CD4-positive, alpha-beta T cell treated with Interleukin-1 beta for 1 hour (primary cell): ENCODE data around the gene ADCY1.

Experiments used
- DNase-seq, 2 donors: peaks; one replicate each; pipeline ENCODE4 v3.0.0-alpha.2; 2020 to 2022

Gene ADCY1

GRCh38 chr7:45655539-45655938 is 81.4 kb downstream of the ADCY1 start:
- DNase-seq: no peak

DNA sequence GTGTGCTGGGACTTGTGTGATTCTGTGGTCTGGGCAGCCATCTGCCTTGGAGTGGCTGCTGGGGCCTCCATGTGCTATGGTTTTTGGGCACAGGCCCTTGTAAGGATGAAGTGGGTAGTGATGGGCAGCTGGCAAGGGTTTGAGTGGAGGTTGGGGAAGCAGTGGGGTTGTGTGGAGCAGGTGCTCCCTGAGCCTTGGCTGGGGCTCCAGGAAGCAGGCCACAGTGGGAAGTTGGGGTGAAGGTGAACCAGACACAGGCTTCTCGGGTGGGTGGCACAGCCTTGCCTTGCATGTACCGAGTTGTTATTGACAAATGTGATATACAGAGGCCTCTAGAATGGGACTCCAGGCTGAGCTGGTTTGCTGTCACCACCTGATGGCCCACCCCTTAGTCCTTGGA is 82.3 kb downstream of the ADCY1 start:
- no peak for DNase-seq

DNA sequence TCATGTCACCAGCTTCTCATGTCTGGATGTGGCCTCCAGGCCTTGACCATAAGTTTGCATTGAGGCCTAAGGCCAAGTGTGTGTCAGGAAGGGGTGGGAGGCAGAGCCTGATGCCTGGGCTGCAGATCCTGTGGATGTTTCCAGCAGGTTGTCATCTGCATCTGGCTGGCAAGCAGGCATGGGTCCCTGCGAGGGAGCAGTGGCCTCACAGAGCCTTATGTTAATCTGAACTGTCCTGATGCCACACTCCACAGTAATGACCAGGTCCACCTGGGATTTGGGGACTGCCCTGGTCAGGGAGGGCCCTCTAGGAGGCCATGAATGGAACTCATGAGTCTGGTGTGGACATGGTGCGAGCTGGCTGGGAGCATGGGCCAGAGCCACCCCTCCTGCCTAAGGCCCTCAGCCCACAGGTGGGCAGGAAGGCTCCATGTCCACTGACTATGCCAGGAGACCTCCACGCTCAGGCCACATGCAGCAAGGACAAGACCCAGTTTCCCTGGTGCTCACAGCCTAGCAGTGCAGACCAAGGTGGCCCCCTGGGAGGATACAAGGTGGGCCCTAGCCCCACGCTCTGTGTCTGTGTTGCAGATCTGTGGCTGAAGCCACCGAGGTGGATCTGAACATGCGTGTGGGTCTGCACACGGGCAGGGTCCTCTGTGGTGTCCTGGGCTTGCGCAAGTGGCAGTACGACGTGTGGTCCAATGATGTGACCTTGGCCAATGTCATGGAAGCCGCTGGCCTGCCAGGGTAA is 83.1 kb downstream of the ADCY1 start:
- no peak for DNase-seq

- DNase-seq: no peak
These were observed 83.9 kb downstream of the ADCY1 start for GRCh38 chr7:45657890-45658715.

DNA sequence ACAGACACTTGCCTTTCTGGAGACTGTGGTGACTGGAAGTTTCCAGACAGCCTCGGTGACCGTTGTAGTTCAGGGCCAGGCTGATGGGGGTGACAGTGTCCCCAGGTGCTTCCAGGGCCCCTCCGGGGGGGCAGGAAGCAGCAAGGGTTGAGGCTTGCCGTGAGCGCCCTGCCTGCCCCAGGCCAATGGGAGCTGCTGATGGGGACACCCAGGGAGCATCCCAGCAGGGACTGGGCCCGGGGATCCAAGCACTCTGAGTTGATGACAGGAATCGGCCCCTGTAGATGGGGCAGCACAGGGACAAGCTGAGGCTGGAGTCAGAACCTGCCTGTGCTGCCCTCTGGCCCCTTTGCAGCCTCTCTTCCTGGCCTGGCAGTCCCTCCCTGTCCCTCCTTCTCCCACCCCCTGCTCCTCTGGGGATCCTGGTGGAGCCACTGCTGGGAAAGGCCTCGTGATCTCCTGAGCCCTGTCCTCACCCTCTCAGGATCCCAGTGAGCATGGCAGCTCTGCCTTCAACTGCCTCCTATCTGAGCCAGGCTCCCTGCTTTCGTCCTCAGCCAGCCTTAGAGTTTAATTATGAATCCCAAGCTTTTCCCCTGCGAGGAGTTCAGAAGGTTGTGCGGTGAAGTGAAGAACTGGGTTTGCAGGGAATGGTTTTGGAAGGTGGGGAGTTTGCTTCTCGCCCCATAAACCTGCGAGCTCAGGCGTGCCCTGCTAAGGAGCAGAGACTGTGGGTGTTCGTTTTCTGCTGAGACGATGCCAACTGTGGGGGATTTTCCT is 84.7 kb downstream of the ADCY1 start:
- DNase-seq: no peak

DNA sequence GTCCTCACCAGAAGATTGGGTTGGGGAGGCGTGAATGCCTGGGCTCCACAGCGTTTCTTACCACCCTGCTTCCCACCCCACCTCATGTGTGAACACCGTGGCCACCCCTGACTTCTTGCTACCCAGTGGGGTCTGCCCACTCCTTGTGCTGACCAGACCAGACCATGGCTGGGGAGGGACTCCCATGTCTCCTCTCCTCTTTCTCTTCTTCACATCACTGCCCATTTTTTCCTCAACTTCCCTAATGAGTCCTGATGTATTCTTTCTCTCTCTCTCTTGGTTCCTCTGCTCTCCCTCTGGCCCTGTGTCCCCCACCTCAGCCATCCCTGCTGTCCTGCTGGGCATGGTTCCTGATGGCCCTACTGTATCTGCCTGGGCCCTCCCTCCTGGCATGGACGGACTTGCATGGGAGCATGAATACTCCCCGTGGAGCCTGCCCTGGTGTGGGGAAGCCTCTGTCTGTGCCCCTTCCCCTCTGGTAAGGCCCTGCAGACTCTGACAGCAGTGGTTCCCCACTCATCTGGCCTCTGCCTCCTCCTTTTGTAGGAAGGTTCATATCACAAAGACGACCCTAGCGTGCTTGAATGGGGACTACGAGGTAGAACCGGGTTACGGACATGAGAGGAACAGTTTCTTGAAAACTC is 85.5 kb downstream of the ADCY1 start:
- no peak for DNase-seq

GRCh38 chr7:45660201-45660900 is 86.2 kb downstream of the ADCY1 start:
- no peak for DNase-seq

DNA sequence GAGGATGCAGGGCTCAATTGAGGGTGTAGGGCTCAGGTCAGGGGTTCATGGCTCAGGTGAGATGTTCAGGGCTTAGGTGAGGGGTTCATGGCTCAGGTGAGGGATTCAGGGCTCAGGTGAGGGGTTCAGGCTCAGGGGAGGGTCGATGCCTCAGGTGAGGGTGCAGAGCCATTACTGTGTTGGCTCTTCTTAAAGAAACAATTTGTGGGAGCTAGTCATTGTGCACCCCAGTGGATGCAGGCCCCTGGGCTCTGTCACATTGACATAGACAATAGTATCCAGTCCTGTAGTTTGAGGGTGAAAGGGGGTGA is 86.7 kb downstream of the ADCY1 start:
- no peak for DNase-seq

- DNase-seq: no peak
These were observed 87.3 kb downstream of the ADCY1 start for GRCh38 chr7:45661302-45661995.

DNA sequence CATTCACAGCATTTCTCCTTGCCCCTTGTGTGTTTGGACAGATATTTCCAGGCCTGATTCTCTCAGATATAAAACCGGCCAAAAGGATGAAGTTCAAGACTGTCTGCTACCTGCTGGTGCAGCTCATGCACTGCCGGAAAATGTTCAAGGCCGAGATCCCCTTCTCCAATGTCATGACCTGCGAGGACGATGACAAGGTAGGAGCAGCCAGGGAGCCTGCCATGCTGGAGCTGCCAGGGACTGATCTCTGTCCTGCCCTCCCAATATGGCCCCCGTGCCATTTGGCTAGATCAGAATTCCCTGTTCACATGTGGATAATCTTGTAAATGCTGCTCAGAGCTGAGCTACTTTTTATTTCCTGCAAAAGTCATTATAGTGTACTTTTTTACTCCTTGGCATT is 87.8 kb downstream of the ADCY1 start:
- no peak for DNase-seq

DNA sequence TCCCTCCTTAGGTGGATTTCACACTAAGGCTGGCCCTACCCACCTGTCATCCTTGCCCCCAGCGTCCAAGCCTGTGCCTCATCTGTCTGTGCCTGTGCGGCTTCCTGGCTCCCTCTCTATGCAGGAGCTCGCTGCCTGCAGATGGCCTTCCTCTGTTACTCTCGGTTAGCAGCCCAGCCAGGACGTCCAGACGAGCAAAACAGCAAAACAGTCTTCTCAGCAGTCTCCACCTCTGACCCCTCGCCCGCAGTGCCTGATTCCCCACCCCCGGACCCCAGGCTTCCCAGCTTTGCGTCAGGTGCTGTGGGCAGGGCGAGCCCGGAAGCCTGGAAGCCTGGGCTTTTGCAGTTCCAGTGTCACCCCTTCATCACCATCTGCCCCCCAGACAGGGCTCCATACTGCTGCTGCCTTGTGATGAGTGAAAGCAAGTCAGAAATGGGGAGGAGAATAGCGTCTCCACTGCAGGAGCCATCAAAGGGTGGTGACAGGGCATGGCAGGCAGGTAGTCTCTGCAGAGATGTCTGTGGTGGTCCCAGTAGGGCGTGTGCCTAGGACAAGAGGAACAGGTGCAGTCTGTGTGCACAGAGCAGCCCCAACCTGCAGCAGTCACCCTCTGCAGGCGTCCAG is 88.5 kb downstream of the ADCY1 start:
- no peak for DNase-seq

DNA sequence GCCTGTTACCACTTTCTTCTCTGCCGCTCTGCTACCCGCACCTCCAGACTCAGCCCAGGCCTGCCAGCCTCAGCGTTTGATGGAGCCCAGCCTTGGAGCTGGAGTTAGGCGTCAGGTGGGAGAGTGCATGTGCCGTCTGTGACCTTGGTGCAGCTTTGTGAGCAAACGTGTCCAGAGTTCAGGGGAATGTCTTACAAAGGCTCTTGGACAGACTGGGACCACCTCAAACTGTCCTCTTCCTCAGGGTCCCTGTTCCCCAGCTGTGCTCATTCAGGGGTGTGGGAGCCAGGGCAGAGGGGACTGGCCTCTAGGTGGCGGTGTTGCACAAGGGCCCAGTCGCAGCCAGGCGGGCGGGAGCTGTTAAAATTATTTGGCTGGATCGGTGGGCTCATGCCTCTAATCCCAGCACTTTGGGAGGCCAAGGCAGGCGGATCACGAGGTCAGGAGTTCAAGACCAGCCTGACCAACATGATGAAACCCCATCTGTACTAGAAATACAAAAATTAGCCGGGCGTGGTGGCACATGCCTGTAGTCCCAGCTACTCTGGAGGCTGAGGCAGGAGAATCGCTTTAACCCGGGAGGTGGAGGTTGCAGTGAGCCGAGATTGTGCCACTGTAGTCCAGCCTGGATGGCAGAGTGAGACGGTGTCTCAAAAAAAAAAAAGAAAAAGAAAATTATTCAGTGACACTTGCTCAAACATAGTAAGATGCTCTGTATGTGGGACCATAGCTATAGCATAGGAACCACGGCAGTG is 89.2 kb downstream of the ADCY1 start:
- DNase-seq: no peak

- DNase-seq: no peak
These were observed 89.9 kb downstream of the ADCY1 start for GRCh38 chr7:45663965-45664633.

DNA sequence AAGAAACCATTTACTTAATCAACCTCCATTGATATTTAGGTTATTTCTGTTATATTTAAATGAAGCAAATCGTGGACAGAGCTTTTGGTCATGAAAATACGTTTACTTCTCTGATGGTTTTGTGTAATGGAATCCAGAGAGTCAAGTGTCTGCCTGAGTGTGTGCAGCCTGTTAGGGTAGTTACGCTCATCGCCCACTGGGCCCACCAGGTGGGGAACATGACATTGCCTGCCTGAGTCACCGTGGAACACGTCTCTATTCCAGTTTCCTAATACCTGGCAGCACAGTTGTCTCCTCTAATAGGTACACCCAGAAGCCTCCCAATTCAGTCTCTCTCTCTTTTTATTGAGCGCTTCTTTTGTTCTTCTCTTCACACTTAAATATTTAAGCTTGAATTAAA is 91.0 kb downstream of the ADCY1 start:
- DNase-seq: no peak

DNA sequence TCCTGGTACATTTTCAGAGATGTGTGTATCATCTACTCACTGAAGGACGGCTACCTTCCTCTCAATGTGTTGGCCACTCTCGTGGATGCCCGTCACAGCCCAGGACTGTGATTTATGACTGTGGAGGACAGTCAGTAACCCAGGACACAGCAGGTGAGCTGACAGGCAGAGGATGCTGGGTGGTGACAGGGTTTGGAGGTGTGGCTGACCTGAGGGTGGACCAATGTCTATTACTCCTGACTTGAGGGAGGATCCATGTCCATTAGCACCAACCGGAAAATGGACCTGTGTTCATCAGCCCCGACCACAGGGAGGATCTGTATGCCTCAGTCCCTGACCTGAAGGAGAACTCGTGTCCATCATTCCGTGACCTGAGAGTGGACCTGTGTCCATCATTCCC is 96.1 kb downstream of the ADCY1 start:
- no peak for DNase-seq

DNA sequence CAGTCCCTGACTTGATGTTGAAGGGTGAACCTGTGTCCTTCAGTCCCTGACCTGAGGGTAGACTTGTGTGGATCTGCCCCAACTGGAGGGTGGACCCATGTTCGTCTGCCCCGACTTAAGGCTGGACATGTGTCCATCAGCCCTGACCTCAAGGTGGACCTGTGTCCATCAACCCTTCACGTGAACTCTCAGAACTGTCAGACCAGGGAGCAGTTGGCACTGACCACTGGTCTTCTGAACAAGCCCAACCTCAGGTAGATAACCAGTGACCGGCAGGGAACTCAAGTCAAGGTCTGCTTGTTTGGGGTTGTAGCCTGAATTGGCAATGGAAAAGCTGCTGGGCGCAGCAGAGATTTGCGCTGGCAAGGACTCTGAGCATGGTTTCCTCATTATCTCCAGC is 96.5 kb downstream of the ADCY1 start:
- no peak for DNase-seq

- no peak for DNase-seq
These were observed 103.2 kb downstream of the ADCY1 start for GRCh38 chr7:45677311-45677900.

DNA sequence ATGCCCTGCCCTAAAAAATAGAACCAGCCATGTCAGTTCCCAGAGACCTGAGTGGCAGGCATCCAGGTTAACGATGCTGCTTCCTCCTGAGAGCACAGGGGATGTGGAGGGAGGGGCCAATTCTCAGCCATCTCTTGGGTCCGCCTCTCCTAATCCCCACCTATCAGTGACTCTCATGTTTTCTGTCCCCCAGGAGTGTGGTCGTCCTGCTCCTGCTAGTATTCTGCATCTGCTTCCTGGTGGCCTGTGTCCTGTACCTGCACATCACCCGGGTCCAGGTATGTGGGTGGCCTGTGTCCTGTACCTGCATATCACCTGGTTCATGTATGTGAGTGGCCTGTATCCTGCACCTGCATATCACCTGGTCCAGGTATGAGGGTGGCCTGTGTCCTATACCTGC is 105.3 kb downstream of the ADCY1 start:
- DNase-seq: no peak

- DNase-seq: no peak
These were observed 106.6 kb downstream of the ADCY1 start for GRCh38 chr7:45680776-45681175.
